Measurements from ENCODE around the gene REEP6.
"Not testable (repeated sequence)": the region's sequence is repeated elsewhere in the genome, so short reads cannot be mapped to it uniquely, and the experiment has no call there.

Gene REEP6

GRCh38 chr19:1509602-1510441 lies 18.8 kb downstream of the REEP6 start:
- DNase-seq: no peak

- no peak for DNase-seq
These were observed 19.4 kb downstream of the REEP6 start for GRCh38 chr19:1510442-1510806.

GRCh38 chr19:1510807-1511206 lies 19.8 kb downstream of the REEP6 start:
- no peak for DNase-seq

- DNase-seq: no peak
These were observed 20.6 kb downstream of the REEP6 start for GRCh38 chr19:1511318-1512317.

GRCh38 chr19:1512671-1513498 lies 21.9 kb downstream of the REEP6 start, which contains the start of gene ADAMTSL5:
TSS of gene ADAMTSL5 (minus strand) at chr19:1513019. CDS start at chr19:1510943, 2,076 bp downstream.
- DNase-seq: no peak

GRCh38 chr19:1513499-1514294 lies 22.7 kb downstream of the REEP6 start:
- DNase-seq: no peak

GRCh38 chr19:1514295-1514661 lies 23.3 kb downstream of the REEP6 start:
- no peak for DNase-seq

GRCh38 chr19:1514986-1515721 lies 24.2 kb downstream of the REEP6 start:
- DNase-seq: no peak

GRCh38 chr19:1516395-1516753 lies 25.4 kb downstream of the REEP6 start:
- DNase-seq: no peak

GRCh38 chr19:1518471-1518870 lies 27.5 kb downstream of the REEP6 start:
- no peak for DNase-seq

- DNase-seq: not testable (repeated sequence)
These were observed 28.8 kb downstream of the REEP6 start for GRCh38 chr19:1519802-1520201.

GRCh38 chr19:1520203-1520780 lies 29.3 kb downstream of the REEP6 start:
- no peak for DNase-seq

GRCh38 chr19:1521636-1522035 lies 30.7 kb downstream of the REEP6 start:
- peak; percentile 24 for DNase-seq

GRCh38 chr19:1522061-1522460 lies 31.1 kb downstream of the REEP6 start:
- no peak for DNase-seq

- DNase-seq: no peak
These were observed 31.9 kb downstream of the REEP6 start for GRCh38 chr19:1522838-1523237.

- DNase-seq: no peak
These were observed 32.7 kb downstream of the REEP6 start, which contains the start of gene PLK5 for GRCh38 chr19:1523412-1524286. TSS of gene PLK5 (plus strand) at chr19:1524077. CDS start at chr19:1526997, 2,920 bp downstream.

GRCh38 chr19:1524287-1524971 lies 33.4 kb downstream of the REEP6 start:
- DNase-seq: no peak

GRCh38 chr19:1524972-1525325 lies 34.0 kb downstream of the REEP6 start:
- DNase-seq: no peak

GRCh38 chr19:1525343-1525742 lies 34.4 kb downstream of the REEP6 start:
- DNase-seq: no peak
